BE2C (cell line): ENCODE data around the gene BID.
A peak's percentile ranks its signal among the peaks of the same experiment; 100 is the strongest.

Source experiments
- DNase-seq: peaks from one replicate; pipeline ENCODE4 v3.0.0-alpha.2; 2020
- H3K27me3 ChIP-seq: fragments of 250-450 bp; sonication (Bioruptor Pico); 2 replicates; pipeline ENCODE4 v1.5.1; 2020; ENCODE audit warnings: mild to moderate bottlenecking
- H3K36me3 ChIP-seq: fragments of 250-450 bp; sonication (Bioruptor Pico); 2 replicates; pipeline ENCODE4 v1.5.1; 2020; ENCODE audit warnings: mild to moderate bottlenecking
- H3K4me1 ChIP-seq: fragments of 250-450 bp; sonication (Bioruptor Pico); 2 replicates; pipeline ENCODE4 v1.5.1; 2020
- H3K4me3 ChIP-seq: 2 replicates; pipeline ENCODE4 v1.5.1; 2011; ENCODE audit warnings: low read depth, low read length
- H3K9me3 ChIP-seq: fragments of 250-450 bp; sonication (Bioruptor Pico); 2 replicates; pipeline ENCODE4 v1.5.1; 2020
- TF ChIP-seq, protein P1 (sequence below): IDR thresholded peaks from 2 replicates; pipeline ENCODE4 v1.5.1; 2012; ENCODE audit warnings: mild to moderate bottlenecking, low read depth, low read length

Gene BID

DNA sequence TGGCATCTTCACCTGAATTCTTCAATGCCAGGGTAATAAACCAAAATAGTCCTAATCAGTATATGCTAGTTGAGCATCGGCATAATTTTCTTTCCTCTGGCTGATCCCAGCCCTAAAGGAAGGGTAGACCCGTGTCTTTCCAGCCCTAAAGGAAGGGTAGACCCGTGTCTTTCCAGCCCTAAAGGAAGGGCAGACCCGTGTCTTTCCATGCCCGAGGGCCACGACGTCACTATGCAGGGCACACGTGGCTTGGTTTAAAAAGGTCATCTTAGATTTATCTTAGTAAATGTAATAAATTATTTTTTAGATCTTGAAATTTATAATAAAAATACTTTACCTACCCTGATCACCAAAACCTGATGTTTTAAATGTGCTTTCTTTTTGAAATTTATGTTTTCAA lies 45.5 kb downstream of the BID start:
- DNase-seq, result no peak
- peaks cover 13% of the 10 kb centered on the region for H3K4me1 ChIP-seq
- peaks cover 60% of the 10 kb centered on the region for H3K36me3 ChIP-seq
- H3K4me3 ChIP-seq, result no peak overlapping the region
- H3K27me3 ChIP-seq, result no peaks in the 10 kb centered on the region
- TF ChIP-seq, protein P1, sequence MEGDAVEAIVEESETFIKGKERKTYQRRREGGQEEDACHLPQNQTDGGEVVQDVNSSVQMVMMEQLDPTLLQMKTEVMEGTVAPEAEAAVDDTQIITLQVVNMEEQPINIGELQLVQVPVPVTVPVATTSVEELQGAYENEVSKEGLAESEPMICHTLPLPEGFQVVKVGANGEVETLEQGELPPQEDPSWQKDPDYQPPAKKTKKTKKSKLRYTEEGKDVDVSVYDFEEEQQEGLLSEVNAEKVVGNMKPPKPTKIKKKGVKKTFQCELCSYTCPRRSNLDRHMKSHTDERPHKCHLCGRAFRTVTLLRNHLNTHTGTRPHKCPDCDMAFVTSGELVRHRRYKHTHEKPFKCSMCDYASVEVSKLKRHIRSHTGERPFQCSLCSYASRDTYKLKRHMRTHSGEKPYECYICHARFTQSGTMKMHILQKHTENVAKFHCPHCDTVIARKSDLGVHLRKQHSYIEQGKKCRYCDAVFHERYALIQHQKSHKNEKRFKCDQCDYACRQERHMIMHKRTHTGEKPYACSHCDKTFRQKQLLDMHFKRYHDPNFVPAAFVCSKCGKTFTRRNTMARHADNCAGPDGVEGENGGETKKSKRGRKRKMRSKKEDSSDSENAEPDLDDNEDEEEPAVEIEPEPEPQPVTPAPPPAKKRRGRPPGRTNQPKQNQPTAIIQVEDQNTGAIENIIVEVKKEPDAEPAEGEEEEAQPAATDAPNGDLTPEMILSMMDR, result no peak
- no peaks in the 10 kb centered on the region for H3K9me3 ChIP-seq

DNA sequence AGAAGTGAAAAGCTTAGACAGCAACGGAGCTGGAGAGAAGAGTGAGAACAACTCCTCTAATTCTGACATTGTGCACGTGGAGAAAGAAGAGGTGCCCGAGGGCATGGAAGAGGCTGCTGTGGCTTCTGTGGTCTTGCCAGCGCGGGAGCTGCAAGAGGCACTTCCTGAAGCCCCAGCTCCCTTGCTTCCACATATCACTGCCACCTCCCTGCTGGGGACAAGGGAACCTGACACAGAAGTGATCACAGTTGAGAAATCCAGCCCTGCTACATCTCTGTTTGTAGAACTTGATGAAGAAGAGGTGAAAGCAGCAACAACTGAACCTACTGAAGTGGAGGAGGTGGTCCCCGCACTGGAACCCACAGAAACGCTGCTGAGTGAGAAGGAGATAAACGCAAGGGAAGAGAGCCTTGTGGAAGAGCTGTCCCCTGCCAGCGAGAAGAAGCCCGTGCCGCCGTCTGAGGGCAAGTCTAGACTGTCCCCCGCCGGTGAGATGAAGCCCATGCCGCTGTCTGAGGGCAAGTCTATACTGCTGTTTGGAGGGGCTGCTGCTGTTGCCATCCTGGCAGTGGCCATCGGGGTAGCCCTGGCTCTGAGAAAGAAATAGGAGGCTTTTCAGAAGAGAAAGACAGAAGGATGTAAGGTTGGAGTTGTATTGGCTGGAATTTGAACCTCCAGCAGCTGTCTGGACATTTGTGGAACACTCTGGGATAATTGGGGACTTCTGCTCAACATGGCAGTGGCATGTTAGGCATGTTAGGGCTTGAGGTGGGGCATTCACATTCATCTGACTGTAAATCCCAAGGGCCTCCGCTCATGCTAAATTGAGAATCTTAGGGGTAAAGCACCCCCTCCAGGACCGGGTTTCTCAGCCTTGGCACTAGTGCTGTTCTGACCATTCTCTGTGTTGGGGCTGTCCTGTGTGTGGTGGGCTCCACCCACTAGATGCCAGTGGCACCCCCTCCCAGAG lies 47.1 kb downstream of the BID start:
- DNase-seq, result no peak
- Histone ChIP-seq H3K27me3 (no peaks in the 10 kb centered on the region), H3K4me1 (peaks cover 9% of the 10 kb centered on the region), H3K4me3 (no peak overlapping the region), H3K36me3 (peaks cover 47% of the 10 kb centered on the region), H3K9me3 (no peaks in the 10 kb centered on the region)
- TF ChIP-seq, protein P1, result no peak

DNA sequence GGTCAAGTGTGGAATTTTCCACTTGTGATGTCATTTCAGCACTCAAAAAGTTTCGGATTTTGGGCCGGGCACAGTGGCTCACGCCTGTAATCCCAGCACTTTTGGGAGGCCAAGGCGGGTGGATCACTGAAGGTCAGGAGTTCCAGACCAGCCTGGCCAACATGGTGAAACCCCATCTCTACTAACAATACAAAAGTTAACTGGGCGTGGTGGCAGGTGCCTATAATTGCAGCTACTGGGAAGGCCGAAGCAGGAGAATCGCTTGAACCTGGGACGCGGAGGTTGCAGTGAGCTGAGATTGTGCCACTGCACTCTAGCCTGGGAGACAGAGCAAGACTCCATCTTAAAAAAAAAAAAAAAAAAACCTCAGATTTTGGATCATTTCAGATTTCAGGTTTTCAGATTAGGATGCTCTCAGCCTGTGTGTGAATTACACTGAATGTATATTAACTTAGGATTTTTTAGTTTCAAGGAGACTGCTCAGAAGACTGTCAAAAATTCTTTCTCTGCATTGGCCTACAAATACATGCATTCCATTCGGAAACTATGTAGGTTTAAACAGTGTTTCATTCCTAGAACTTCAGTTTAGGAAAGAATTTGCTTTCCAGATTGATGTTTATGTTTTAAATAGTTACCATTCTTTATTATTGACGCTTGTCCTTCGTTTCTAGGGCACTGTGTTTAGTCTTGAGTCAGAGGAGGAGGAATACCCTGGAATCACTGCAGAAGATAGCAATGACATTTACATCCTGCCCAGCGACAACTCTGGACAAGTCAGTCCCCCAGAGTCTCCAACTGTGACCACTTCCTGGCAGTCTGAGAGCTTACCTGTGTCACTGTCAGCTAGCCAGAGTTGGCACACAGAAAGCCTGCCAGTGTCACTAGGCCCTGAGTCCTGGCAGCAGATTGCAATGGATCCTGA lies 48.0 kb downstream of the BID start:
- TF ChIP-seq, protein P1, result no peak
- Histone ChIP-seq H3K4me1 (peaks cover 10% of the 10 kb centered on the region), H3K27me3 (no peaks in the 10 kb centered on the region), H3K4me3 (no peak overlapping the region), H3K9me3 (no peaks in the 10 kb centered on the region), H3K36me3 (peaks cover 39% of the 10 kb centered on the region)
- no peak for DNase-seq

DNA sequence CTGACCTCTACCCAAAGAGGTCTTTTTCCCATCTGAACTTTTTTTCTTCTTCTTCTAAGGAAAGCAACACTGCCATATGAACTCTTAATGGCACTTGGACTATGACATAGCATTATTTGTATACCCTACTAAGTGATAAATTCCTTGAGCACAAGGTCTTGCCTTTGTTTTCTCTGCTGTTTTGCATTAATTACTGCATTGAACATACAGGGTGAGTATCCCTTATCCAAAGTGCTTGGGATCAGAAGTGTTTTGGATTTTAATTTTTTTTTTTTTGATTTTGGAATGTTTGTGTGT lies 48.8 kb downstream of the BID start:
- DNase-seq, result no peak
- TF ChIP-seq, protein P1, result no peak
- no peak overlapping the region for H3K4me3 ChIP-seq
- H3K9me3 ChIP-seq, result no peaks in the 10 kb centered on the region
- H3K27me3 ChIP-seq, result no peaks in the 10 kb centered on the region
- H3K4me1 ChIP-seq, result peaks cover 10% of the 10 kb centered on the region
- peaks cover 34% of the 10 kb centered on the region for H3K36me3 ChIP-seq

DNA sequence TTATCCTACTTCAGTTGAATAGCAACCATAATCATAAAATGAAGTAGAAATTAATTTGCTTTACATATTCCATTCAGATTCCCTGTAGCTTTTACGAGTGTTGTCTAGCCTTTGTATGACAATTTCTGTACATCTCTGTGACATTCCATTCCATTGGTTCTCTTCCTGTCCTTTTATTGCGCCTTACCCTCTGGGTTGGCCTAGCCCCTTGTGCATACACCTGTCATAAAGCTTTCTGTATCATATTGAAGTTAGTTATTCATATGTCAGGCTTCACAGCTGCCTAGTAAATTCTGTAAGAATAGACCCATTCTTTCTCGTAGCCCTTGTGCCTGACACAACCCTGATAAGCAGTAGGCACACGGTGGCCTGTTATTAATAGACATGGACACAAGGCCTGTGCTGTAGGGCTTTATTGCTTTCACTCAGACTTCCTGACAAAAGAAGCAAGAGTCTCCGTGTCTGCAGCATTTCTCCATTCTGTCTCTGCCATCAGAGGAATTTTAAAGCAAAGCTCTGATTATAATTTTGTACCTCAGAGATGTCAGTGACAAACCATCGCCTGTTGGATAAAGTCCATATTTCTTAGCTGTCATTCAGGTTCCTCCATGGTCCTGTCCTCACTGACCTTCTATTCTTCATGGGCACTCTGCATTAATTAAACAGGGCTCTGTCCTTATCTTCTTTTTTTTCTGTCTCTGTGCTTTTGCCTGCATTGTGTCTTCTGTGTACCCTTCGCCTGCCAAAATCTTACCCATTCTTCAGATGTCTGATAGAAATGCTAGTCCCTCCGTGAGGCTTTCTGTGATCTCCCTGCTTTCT lies 49.4 kb downstream of the BID start:
- TF ChIP-seq, protein P1, result no peak
- Histone ChIP-seq H3K27me3 (no peaks in the 10 kb centered on the region), H3K4me1 (peaks cover 10% of the 10 kb centered on the region), H3K36me3 (peaks cover 31% of the 10 kb centered on the region), H3K9me3 (no peaks in the 10 kb centered on the region), H3K4me3 (no peak overlapping the region)
- peak; percentile 25 for DNase-seq
